ENCODE measurements around the gene OR2A5.
"Not testable (repeated sequence)": the region's sequence is repeated elsewhere in the genome, so short reads cannot be mapped to it uniquely, and the experiment has no call there.

Gene OR2A5

GRCh38 chr7:144036302-144036885, 12.4 kb upstream of the OR2A5 start:
- DNase-seq: no peak

- DNase-seq: no peak
These were observed 11.2 kb upstream of the OR2A5 start for GRCh38 chr7:144037414-144038035.

GRCh38 chr7:144038887-144039286, 9.9 kb upstream of the OR2A5 start:
- no peak for DNase-seq

GRCh38 chr7:144049491-144049890, 743 bp downstream of the OR2A5 start:
- no peak for DNase-seq

- DNase-seq: no peak
These were observed 1.3 kb downstream of the OR2A5 start for GRCh38 chr7:144050093-144050492.

- DNase-seq: not testable (repeated sequence)
These were observed 2.1 kb downstream of the OR2A5 start for GRCh38 chr7:144050884-144051283.

GRCh38 chr7:144057954-144058353, 9.2 kb downstream of the OR2A5 start:
- DNase-seq: no peak

- no peak for DNase-seq
These were observed 15.0 kb downstream of the OR2A5 start for GRCh38 chr7:144063710-144064109.

GRCh38 chr7:144069511-144069910, 20.8 kb downstream of the OR2A5 start, which contains the start of gene OR2A25:
Gene OR2A25 (plus strand): TSS chr7:144069811. CDS start chr7:144074220, 4,409 bp downstream.
- DNase-seq: no peak

- DNase-seq: no peak
These were observed 21.2 kb downstream of the OR2A5 start for GRCh38 chr7:144069953-144070352.

- no peak for DNase-seq
These were observed 25.6 kb downstream of the OR2A5 start for GRCh38 chr7:144074374-144074773.

- DNase-seq: no peak
These were observed 37.2 kb downstream of the OR2A5 start, which contains the start of gene OR2A12 for GRCh38 chr7:144085978-144086377. Gene OR2A12 (plus strand): TSS chr7:144086278. CDS start chr7:144095108, 8,830 bp downstream.

- no peak for DNase-seq
These were observed 38.0 kb downstream of the OR2A5 start for GRCh38 chr7:144086730-144087129.

- no peak for DNase-seq
These were observed 38.5 kb downstream of the OR2A5 start for GRCh38 chr7:144087230-144087629.

- no peak for DNase-seq
These were observed 41.9 kb downstream of the OR2A5 start for GRCh38 chr7:144090667-144091066.

GRCh38 chr7:144098776-144099175, 50.0 kb downstream of the OR2A5 start:
- no peak for DNase-seq

GRCh38 chr7:144100607-144101006, 51.9 kb downstream of the OR2A5 start:
- DNase-seq: no peak

GRCh38 chr7:144102041-144102440, 53.3 kb downstream of the OR2A5 start:
- DNase-seq: no peak

- no peak for DNase-seq
These were observed 56.5 kb downstream of the OR2A5 start for GRCh38 chr7:144105211-144105610.
